ENCODE results near the gene TXK.
"Not testable (repeated sequence)": the region's sequence is repeated elsewhere in the genome, so short reads cannot be mapped to it uniquely, and the experiment has no call there.

The TXK gene

DNA sequence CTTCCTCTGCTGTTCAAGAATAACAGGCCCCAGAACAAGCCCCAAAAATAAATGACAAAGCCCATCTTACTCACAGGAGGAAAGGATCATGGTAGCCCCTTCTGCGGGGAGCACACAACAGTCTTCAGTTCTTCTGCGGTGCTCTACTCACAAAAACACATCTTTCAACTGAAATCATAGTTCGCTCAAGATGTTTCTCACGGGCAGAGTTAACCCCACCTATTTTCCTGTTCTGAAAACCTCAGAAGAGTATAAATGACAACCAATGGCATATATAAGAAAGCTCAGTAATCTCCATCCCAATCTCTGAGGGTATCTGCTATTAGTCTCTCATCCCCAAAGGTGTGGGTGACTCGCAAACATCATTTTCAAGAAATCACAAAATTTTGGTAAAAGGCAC is at the start of gene TXK:
Gene TXK, minus strand, starts transcription at position 170 of the 400 bp plus-strand sequence. Its CDS starts 80 bp downstream, at position 90.
- Histone ChIP-seq H3K36me3 (ENCODE audit: control insufficient read depth, insufficient read depth, low read length, severe bottlenecking) (no peaks in the 10 kb centered on the region), H3K27me3 (replicated peaks; ENCODE audit: control insufficient read depth, insufficient read depth, low read length) (no peaks in the 10 kb centered on the region), H3K9ac (ENCODE audit: low read length) (no peak within 1 kb of the TSS), H3K9me3 (ENCODE audit: control insufficient read depth, low read length) (no peaks in the 10 kb centered on the region), H3K4me1 (ENCODE audit: control insufficient read depth, insufficient read depth, low read length) (peaks cover 4% of the 10 kb centered on the region), H3K4me3 (ENCODE audit: low read length) (no peak within 1 kb of the TSS)
- no peak for DNase-seq (ENCODE audit: low read depth)

DNA sequence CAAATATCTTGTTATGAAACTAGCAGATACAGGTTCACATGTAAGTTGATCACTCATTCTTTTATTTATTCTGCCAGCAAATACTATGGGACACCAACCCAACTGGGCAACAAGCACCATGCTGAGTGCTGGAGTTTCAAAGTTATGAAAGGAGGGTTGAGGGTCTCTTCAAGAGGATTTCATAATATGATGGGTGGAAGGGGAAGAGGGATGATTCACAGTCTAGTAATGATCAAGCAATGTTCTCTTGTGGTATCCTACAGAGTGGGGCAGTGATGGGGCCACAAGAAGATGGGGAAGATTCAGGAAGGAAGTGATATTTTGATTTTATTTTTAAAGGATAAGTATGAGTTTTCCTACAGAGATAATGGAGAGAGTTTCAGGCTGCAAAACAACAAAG is 46.2 kb upstream of the TXK start:
- Histone ChIP-seq H3K27me3 (replicated peaks; ENCODE audit: control insufficient read depth, insufficient read depth, low read length) (peaks cover 3% of the 10 kb centered on the region), H3K36me3 (ENCODE audit: control insufficient read depth, insufficient read depth, low read length, severe bottlenecking) (no peaks in the 10 kb centered on the region)

DNA sequence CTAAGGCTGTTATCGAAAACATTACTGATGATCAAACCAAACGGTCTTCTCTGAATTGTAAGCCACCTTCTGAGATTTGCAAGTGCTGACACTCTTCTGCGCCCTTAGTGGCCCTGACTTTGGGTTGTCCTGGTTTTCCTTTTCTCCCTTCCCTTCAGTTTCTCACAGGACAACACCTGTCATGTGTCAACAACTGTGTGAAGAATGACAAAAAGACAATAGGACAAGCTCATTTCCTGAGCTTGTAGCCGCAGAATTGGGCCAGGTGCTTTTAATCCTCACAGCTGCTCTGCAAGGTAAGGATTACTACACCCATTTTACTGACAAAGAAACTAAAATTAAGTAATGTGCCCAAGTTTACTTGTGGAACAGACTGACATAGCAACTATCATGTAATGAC is 44.9 kb upstream of the TXK start:
- DNase-seq (ENCODE audit: low read depth), result no peak
- peaks cover 3% of the 10 kb centered on the region for H3K27me3 ChIP-seq (replicated peaks; ENCODE audit: control insufficient read depth, insufficient read depth, low read length)
- no peaks in the 10 kb centered on the region for H3K36me3 ChIP-seq (ENCODE audit: control insufficient read depth, insufficient read depth, low read length, severe bottlenecking)
- no peak overlapping the region for H3K9ac ChIP-seq (ENCODE audit: low read length)
- peaks cover 1% of the 10 kb centered on the region for H3K4me1 ChIP-seq (ENCODE audit: control insufficient read depth, insufficient read depth, low read length)
- no peak overlapping the region for H3K4me3 ChIP-seq (ENCODE audit: low read length)
- H3K9me3 ChIP-seq (ENCODE audit: control insufficient read depth, low read length), result no peaks in the 10 kb centered on the region

More for the DNA sequence above, 46.2 kb upstream of the TXK start:
- Histone ChIP-seq H3K4me3 (ENCODE audit: low read length) (no peak overlapping the region), H3K9me3 (ENCODE audit: control insufficient read depth, low read length) (no peaks in the 10 kb centered on the region), H3K9ac (ENCODE audit: low read length) (no peak overlapping the region), H3K4me1 (ENCODE audit: control insufficient read depth, insufficient read depth, low read length) (no peaks in the 10 kb centered on the region)
- DNase-seq (ENCODE audit: low read depth), result no peak

DNA sequence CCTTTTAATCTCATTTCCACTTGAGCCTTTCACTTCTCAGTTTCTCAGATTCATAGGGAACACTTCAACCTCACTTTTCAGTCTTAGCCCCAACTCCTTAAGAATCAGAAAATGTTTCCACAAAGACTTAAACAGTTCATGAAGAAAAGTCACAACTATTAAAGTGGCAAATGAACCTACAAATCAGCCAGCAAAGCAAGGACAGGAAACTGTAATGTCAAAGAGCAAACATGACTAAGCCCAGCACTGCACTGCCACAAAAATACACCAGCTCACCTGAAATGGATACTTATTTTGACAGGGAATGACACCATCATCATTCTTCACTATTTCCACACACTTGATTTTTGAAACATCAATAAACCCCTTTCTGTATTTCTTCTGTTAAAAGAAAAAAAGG is 41.8 kb upstream of the TXK start:
- Histone ChIP-seq H3K4me1 (ENCODE audit: control insufficient read depth, insufficient read depth, low read length) (peaks cover 14% of the 10 kb centered on the region), H3K27me3 (replicated peaks; ENCODE audit: control insufficient read depth, insufficient read depth, low read length) (no peaks in the 10 kb centered on the region), H3K36me3 (ENCODE audit: control insufficient read depth, insufficient read depth, low read length, severe bottlenecking) (no peaks in the 10 kb centered on the region), H3K4me3 (ENCODE audit: low read length) (no peak overlapping the region), H3K9me3 (ENCODE audit: control insufficient read depth, low read length) (no peaks in the 10 kb centered on the region), H3K9ac (ENCODE audit: low read length) (no peak overlapping the region)
- DNase-seq (ENCODE audit: low read depth), result no peak

DNA sequence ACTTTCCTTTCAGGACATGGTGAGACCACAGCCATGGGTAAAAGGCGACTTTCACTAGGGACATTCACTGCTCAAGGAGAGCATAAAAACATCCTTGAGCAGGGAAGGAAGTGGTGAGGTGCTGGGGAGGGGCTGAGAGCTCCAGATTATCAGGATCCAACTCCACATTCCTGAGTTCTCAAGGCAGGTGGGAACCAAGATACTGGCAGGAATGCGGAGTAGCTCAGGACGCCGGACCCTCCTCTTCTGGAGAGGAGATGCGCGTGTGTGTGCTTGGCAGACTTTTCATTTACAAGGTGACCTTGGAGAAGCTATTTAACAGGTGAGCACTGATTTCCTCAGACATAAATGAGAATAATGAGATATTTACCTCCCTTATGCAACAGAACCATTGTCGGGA is 41.3 kb upstream of the TXK start:
- H3K27me3 ChIP-seq (replicated peaks; ENCODE audit: control insufficient read depth, insufficient read depth, low read length), result no peaks in the 10 kb centered on the region
- no peak for DNase-seq (ENCODE audit: low read depth)

DNA sequence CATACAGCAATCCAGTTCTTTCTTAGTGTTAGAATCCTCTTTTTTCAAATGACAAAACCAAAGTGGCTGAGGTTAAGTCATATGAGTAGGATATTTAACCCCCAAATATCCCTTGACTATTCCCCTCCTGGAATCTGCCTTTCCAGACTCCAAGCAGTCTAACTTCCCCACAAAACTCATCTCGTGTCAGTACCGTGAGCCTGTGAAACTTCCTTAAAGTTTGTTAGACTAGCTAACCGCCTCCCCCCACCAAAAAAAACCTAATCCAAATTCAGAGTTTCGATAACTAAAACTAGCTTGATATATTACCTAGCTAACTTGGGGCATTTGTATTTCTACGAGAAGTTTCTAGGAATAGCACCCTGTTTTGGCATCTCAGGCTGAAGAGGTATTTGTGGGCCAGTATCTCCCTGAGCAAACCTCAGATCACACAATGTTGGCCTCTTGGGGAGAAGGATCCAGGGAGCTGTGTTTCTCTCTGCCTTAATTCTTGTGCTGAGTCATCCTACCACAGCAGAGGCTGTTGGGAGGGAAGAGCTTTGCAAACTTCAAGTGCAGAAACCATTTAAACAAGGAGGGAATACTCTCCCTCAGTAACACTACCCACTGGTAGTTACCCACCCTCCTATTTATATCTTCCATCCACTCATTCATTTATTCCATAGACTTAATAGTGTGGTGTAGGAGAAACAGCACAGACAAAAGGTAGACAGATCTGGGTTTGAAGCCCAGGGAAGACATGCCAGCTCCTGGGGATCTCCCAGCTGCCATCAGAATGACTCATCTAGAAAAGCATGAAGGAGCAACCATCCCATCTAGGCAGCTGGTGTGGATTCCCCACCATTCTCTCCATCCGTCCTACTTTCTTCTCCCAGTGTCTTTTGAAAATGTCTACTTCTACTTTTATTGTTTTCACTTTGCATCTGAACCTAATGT is 39.3 kb upstream of the TXK start:
- H3K27me3 ChIP-seq (replicated peaks; ENCODE audit: control insufficient read depth, insufficient read depth, low read length), result no peaks in the 10 kb centered on the region
- no peaks in the 10 kb centered on the region for H3K36me3 ChIP-seq (ENCODE audit: control insufficient read depth, insufficient read depth, low read length, severe bottlenecking)
- H3K9ac ChIP-seq (ENCODE audit: low read length), result peak overlapping the region; percentile 24
- peak; percentile 64 for DNase-seq (ENCODE audit: low read depth)
- peaks cover 6% of the 10 kb centered on the region for H3K9me3 ChIP-seq (ENCODE audit: control insufficient read depth, low read length)
- H3K4me1 ChIP-seq (ENCODE audit: control insufficient read depth, insufficient read depth, low read length), result peaks cover 14% of the 10 kb centered on the region
- no peak overlapping the region for H3K4me3 ChIP-seq (ENCODE audit: low read length)

More for the DNA sequence above, 41.3 kb upstream of the TXK start:
- Histone ChIP-seq H3K9me3 (ENCODE audit: control insufficient read depth, low read length) (no peaks in the 10 kb centered on the region), H3K4me3 (ENCODE audit: low read length) (no peak overlapping the region), H3K9ac (ENCODE audit: low read length) (no peak overlapping the region), H3K4me1 (ENCODE audit: control insufficient read depth, insufficient read depth, low read length) (peaks cover 14% of the 10 kb centered on the region), H3K36me3 (ENCODE audit: control insufficient read depth, insufficient read depth, low read length, severe bottlenecking) (no peaks in the 10 kb centered on the region)

DNA sequence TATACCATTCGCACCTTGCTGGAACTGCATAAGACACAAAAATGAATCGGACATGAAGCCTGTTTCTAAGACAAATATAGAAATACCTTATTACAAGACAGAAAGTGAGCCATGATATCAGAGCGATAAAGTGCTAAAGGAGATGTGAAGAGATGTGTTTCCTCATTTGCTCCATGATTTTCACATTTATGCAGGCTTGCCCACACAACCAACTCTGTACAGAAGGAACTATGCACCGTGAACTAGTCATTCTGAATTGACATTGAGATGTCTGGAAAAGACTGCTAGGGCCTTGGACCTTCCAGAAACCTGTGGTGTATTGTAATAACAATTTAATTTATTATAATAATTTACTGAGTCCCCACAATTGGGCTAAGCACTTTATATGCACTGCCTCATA is 38.6 kb upstream of the TXK start:
- no peak overlapping the region for H3K9ac ChIP-seq (ENCODE audit: low read length)
- no peaks in the 10 kb centered on the region for H3K36me3 ChIP-seq (ENCODE audit: control insufficient read depth, insufficient read depth, low read length, severe bottlenecking)
- peaks cover 14% of the 10 kb centered on the region for H3K4me1 ChIP-seq (ENCODE audit: control insufficient read depth, insufficient read depth, low read length)

DNA sequence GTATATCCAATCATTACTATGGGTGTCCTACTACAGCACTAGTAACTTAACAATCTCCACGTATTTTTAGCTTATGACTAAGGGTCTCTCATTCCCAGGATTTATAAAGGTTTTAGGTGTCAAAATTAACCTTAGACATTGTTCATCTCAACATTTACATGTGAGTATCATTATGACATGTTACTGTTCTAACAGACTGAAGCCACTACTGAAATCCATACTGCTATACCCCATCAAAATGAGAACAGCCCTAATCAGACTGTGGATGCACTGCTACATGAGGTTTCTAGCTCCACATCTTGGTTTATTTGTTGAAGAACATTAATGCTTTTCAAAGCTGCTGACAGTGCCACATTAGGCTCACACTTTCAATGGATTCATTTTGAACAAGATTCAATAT is 35.6 kb upstream of the TXK start:
- H3K4me1 ChIP-seq (ENCODE audit: control insufficient read depth, insufficient read depth, low read length), result peaks cover 14% of the 10 kb centered on the region
- H3K4me3 ChIP-seq (ENCODE audit: low read length), result no peak overlapping the region
- no peaks in the 10 kb centered on the region for H3K27me3 ChIP-seq (replicated peaks; ENCODE audit: control insufficient read depth, insufficient read depth, low read length)
- DNase-seq (ENCODE audit: low read depth), result no peak
- H3K9me3 ChIP-seq (ENCODE audit: control insufficient read depth, low read length), result peaks cover 6% of the 10 kb centered on the region
- H3K36me3 ChIP-seq (ENCODE audit: control insufficient read depth, insufficient read depth, low read length, severe bottlenecking), result no peaks in the 10 kb centered on the region
- H3K9ac ChIP-seq (ENCODE audit: low read length), result no peak overlapping the region

More for the DNA sequence above, 38.6 kb upstream of the TXK start:
- Histone ChIP-seq H3K4me3 (ENCODE audit: low read length) (no peak overlapping the region), H3K27me3 (replicated peaks; ENCODE audit: control insufficient read depth, insufficient read depth, low read length) (no peaks in the 10 kb centered on the region), H3K9me3 (ENCODE audit: control insufficient read depth, low read length) (peaks cover 6% of the 10 kb centered on the region)
- no peak for DNase-seq (ENCODE audit: low read depth)

DNA sequence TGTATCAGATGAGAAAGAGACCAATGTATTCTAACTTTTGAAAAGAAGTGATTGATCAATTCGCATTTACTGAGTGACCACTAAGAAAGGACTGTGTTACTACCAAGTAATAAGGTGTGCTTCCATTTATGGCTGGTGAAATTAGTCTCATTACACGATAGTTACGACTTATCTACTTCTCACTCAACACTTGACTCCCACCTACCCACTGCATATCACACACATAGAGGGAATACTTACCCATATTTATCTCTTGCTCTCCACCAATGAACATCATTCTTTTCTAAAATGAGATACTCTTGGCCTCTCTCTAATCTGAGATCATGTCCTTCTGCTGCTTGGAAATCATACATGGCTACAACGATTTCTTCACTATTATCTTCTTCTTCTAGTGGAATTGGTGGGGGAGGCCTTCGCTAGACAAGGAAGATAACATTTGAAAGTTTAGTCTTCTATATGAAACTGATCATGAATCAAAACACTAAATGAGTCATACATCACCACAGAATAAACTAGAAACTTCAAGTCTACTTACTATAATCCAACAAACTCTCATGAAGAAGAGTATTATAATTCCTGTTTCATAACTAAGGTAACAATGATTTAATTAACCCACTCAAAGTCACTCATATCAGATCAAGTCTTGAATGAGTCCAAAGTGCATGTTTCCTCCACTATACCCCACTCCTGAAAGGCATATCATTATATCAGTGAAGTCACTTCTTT is 33.7 kb upstream of the TXK start:
- peaks cover 6% of the 10 kb centered on the region for H3K9me3 ChIP-seq (ENCODE audit: control insufficient read depth, low read length)
- no peaks in the 10 kb centered on the region for H3K27me3 ChIP-seq (replicated peaks; ENCODE audit: control insufficient read depth, insufficient read depth, low read length)
- H3K36me3 ChIP-seq (ENCODE audit: control insufficient read depth, insufficient read depth, low read length, severe bottlenecking), result no peaks in the 10 kb centered on the region
- no peak for DNase-seq (ENCODE audit: low read depth)
- peaks cover under 1% of the 10 kb centered on the region for H3K4me1 ChIP-seq (ENCODE audit: control insufficient read depth, insufficient read depth, low read length)
- no peak overlapping the region for H3K4me3 ChIP-seq (ENCODE audit: low read length)
- H3K9ac ChIP-seq (ENCODE audit: low read length), result no peak overlapping the region

DNA sequence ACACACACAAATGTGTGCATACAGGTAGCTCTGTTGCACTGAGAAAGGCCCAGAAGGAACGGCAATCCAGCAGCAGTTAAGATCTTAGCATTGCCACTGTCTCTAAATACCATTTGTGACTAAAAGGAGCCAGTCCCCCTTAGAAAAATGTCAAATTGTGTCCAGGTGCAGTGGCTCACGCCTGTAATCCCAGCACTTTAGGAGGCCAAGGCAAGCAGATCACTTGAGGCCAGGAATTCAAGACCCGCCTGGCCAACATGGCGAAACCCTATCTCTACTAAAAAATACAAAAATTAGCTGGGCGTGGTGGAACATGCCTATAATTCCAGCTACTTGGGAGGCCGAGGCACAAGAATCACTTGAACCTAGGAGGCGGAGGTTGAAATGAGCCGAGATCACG is 30.5 kb upstream of the TXK start:
- H3K4me1 ChIP-seq (ENCODE audit: control insufficient read depth, insufficient read depth, low read length); H3K4me3 ChIP-seq (ENCODE audit: low read length); H3K9ac ChIP-seq (ENCODE audit: low read length); H3K27me3 ChIP-seq (replicated peaks; ENCODE audit: control insufficient read depth, insufficient read depth, low read length); H3K9me3 ChIP-seq (ENCODE audit: control insufficient read depth, low read length); H3K36me3 ChIP-seq (ENCODE audit: control insufficient read depth, insufficient read depth, low read length, severe bottlenecking); DNase-seq (ENCODE audit: low read depth): not testable (repeated sequence)

DNA sequence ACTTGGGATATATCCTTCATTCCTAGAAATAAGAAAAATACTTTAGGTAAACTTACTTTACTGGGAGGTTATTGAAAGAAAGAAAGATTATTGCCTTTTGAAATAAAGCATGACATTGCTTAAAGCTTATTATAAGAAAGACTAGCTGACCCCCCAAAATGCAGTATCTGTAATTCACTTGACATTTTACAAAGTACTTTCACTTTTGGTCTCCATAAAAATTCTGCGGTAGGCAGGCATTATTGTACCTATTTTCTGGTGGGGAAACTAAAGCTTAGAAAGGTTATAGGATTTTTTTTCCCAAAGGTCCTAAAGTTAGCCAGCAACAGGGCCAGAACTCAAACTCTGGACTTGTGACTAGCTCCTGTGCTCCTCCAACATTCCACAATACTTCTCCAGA is 29.7 kb upstream of the TXK start:
- peaks cover 4% of the 10 kb centered on the region for H3K4me1 ChIP-seq (ENCODE audit: control insufficient read depth, insufficient read depth, low read length)
- H3K9ac ChIP-seq (ENCODE audit: low read length), result no peak overlapping the region
- no peak overlapping the region for H3K4me3 ChIP-seq (ENCODE audit: low read length)
- no peak for DNase-seq (ENCODE audit: low read depth)
- no peaks in the 10 kb centered on the region for H3K27me3 ChIP-seq (replicated peaks; ENCODE audit: control insufficient read depth, insufficient read depth, low read length)
- H3K36me3 ChIP-seq (ENCODE audit: control insufficient read depth, insufficient read depth, low read length, severe bottlenecking), result no peaks in the 10 kb centered on the region
- H3K9me3 ChIP-seq (ENCODE audit: control insufficient read depth, low read length), result peaks cover 4% of the 10 kb centered on the region
